SK-N-SH treated with all-trans-retinoic acid at 6 μM for 48 hours (cell line): ENCODE results near the gene MAEL.

Experiments
- ATAC-seq: fragments of 200-7000 bp; cut with Tn5 transposase; 3 replicates; pipeline ENCODE4 v1.9.1; 2020; ENCODE audit warnings: mild to moderate bottlenecking, moderate library complexity
- ARNTL ChIP-seq: fragments of 450-650 bp; formaldehyde crosslinking; IDR thresholded peaks from 2 replicates; pipeline ENCODE4 v1.5.0; 2020; ENCODE audit warnings: low read depth, mild to moderate bottlenecking, moderate library complexity, borderline replicate concordance
- BACH2 ChIP-seq: fragments of 250-450 bp; sonication (Bioruptor Pico); IDR thresholded peaks from 2 replicates; pipeline ENCODE4 v1.9.0; 2021; ENCODE audit warnings: mild to moderate bottlenecking, borderline replicate concordance
- CREB5 ChIP-seq: fragments of 250-450 bp; sonication (Bioruptor Pico); IDR thresholded peaks from 2 replicates; pipeline ENCODE4 v1.5.1; 2020; ENCODE audit warnings: low read depth, mild to moderate bottlenecking, moderate library complexity
- CSDC2 ChIP-seq: fragments of 250-450 bp; sonication (Bioruptor Pico); IDR thresholded peaks from 2 replicates; pipeline ENCODE4 v1.5.0; 2020; ENCODE audit warnings: mild to moderate bottlenecking, moderate library complexity
- CSRNP3 ChIP-seq: fragments of 250-450 bp; sonication (Bioruptor Pico); IDR thresholded peaks from 2 replicates; pipeline ENCODE4 v1.5.1; 2021; ENCODE audit warnings: mild to moderate bottlenecking, moderate library complexity
- ESRRG ChIP-seq: fragments of 250-450 bp; sonication (Bioruptor Pico); IDR thresholded peaks from 2 replicates; pipeline ENCODE4 v1.6.1; 2021; ENCODE audit warnings: mild to moderate bottlenecking
- GLIS3 ChIP-seq: fragments of 250-450 bp; sonication (Bioruptor Pico); IDR thresholded peaks from 2 replicates; pipeline ENCODE4 v1.5.0; 2020; ENCODE audit warnings: mild to moderate bottlenecking, moderate library complexity
- ISL1 ChIP-seq: fragments of 250-450 bp; sonication (Bioruptor Pico); IDR thresholded peaks from 2 replicates; pipeline ENCODE4 v2.1.2; 2022; ENCODE audit warnings: mild to moderate bottlenecking, moderate library complexity
- OSR1 ChIP-seq: fragments of 250-450 bp; sonication (Bioruptor Pico); IDR thresholded peaks from 2 replicates; pipeline ENCODE4 v1.8.0; 2022; ENCODE audit warnings: moderate library complexity, mild to moderate bottlenecking, inconsistent platforms
- PATZ1 ChIP-seq: fragments of 250-450 bp; sonication (Bioruptor Pico); IDR thresholded peaks from 2 replicates; pipeline ENCODE4 v1.8.0; 2020; ENCODE audit warnings: mild to moderate bottlenecking, moderate library complexity, borderline replicate concordance
- PPARA ChIP-seq: fragments of 250-450 bp; sonication (Bioruptor Pico); IDR thresholded peaks from 2 replicates; pipeline ENCODE4 v1.5.0; 2020; ENCODE audit warnings: mild to moderate bottlenecking, borderline replicate concordance
- RARB ChIP-seq: fragments of 250-450 bp; sonication (Bioruptor Pico); IDR thresholded peaks from 2 replicates; pipeline ENCODE4 v1.8.0; 2021; ENCODE audit warnings: mild to moderate bottlenecking, moderate library complexity
- SNAI2 ChIP-seq: fragments of 250-450 bp; sonication (Bioruptor Pico); IDR thresholded peaks from 2 replicates; pipeline ENCODE4 v1.5.0; 2020; ENCODE audit warnings: mild to moderate bottlenecking, moderate library complexity
- TCF4 ChIP-seq: fragments of 250-450 bp; sonication (Bioruptor Pico); IDR thresholded peaks from 2 replicates; pipeline ENCODE4 v1.8.0; 2021; ENCODE audit warnings: mild to moderate bottlenecking, moderate library complexity, borderline replicate concordance
- TOX ChIP-seq: fragments of 250-450 bp; sonication (Bioruptor Pico); IDR thresholded peaks from 2 replicates; pipeline ENCODE4 v1.8.0; 2021; ENCODE audit warnings: mild to moderate bottlenecking, moderate library complexity, borderline replicate concordance
- ZC3H10 ChIP-seq: fragments of 250-450 bp; sonication (Bioruptor Pico); IDR thresholded peaks from 2 replicates; pipeline ENCODE4 v1.5.1; 2021; ENCODE audit warnings: mild to moderate bottlenecking, moderate library complexity
- ZFP3 ChIP-seq: fragments of 250-450 bp; sonication (Bioruptor Pico); IDR thresholded peaks from 2 replicates; pipeline ENCODE4 v1.5.0; 2020; ENCODE audit warnings: mild to moderate bottlenecking, moderate library complexity
- ZFP30 ChIP-seq: fragments of 450-650 bp; formaldehyde crosslinking; IDR thresholded peaks from 2 replicates; pipeline ENCODE4 v1.5.0; 2022; ENCODE audit warnings: mild to moderate bottlenecking, moderate library complexity
- ZNF565 ChIP-seq: fragments of 450-650 bp; formaldehyde crosslinking; conservative IDR thresholded peaks from 2 replicates; pipeline ENCODE4 v1.5.0; 2020; ENCODE audit warnings: low read depth, mild to moderate bottlenecking, moderate library complexity
- ZNF70 ChIP-seq: fragments of 450-650 bp; formaldehyde crosslinking; IDR thresholded peaks from 2 replicates; pipeline ENCODE4 v1.5.0; 2020; ENCODE audit warnings: mild to moderate bottlenecking, moderate library complexity
- ZNF8 ChIP-seq: fragments of 450-650 bp; formaldehyde crosslinking; IDR thresholded peaks from 2 replicates; pipeline ENCODE4 v1.5.0; 2020; ENCODE audit warnings: mild to moderate bottlenecking, moderate library complexity
- TF ChIP-seq, protein P1 (sequence below): fragments of 250-450 bp; sonication (Bioruptor Pico); IDR thresholded peaks from 2 replicates; pipeline ENCODE4 v1.5.0; 2020; ENCODE audit warnings: mild to moderate bottlenecking, moderate library complexity

Gene MAEL

DNA sequence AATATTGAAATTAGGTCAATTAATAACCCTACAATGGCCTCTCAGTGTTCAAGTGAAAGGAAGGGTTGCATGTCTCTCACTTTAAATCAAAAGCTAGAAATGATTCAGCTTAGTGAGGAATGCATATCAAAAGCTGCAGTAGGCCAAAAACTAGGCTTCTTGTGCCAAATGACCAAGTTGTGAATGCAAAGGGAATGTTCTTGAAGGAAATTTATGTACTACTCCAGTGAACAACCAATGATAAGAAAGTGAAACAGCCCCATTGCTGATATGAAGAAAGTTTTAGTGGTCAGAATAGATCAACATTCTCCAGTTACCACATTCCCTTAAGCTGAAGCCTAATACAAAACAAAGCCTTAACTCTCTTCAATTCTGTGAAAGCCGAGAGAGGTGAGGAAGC lies 10.0 kb downstream of the MAEL start (continued):
- TF ChIP-seq, protein P1, sequence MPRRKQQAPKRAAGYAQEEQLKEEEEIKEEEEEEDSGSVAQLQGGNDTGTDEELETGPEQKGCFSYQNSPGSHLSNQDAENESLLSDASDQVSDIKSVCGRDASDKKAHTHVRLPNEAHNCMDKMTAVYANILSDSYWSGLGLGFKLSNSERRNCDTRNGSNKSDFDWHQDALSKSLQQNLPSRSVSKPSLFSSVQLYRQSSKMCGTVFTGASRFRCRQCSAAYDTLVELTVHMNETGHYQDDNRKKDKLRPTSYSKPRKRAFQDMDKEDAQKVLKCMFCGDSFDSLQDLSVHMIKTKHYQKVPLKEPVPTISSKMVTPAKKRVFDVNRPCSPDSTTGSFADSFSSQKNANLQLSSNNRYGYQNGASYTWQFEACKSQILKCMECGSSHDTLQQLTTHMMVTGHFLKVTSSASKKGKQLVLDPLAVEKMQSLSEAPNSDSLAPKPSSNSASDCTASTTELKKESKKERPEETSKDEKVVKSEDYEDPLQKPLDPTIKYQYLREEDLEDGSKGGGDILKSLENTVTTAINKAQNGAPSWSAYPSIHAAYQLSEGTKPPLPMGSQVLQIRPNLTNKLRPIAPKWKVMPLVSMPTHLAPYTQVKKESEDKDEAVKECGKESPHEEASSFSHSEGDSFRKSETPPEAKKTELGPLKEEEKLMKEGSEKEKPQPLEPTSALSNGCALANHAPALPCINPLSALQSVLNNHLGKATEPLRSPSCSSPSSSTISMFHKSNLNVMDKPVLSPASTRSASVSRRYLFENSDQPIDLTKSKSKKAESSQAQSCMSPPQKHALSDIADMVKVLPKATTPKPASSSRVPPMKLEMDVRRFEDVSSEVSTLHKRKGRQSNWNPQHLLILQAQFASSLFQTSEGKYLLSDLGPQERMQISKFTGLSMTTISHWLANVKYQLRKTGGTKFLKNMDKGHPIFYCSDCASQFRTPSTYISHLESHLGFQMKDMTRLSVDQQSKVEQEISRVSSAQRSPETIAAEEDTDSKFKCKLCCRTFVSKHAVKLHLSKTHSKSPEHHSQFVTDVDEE: no peak
- TF ChIP-seq ISL1: no peak
- TF ChIP-seq SNAI2 (CRISPR knock-in tag): no peak
- no peak for TF ChIP-seq ARNTL
- no peak for TF ChIP-seq PPARA (CRISPR knock-in tag)

DNA sequence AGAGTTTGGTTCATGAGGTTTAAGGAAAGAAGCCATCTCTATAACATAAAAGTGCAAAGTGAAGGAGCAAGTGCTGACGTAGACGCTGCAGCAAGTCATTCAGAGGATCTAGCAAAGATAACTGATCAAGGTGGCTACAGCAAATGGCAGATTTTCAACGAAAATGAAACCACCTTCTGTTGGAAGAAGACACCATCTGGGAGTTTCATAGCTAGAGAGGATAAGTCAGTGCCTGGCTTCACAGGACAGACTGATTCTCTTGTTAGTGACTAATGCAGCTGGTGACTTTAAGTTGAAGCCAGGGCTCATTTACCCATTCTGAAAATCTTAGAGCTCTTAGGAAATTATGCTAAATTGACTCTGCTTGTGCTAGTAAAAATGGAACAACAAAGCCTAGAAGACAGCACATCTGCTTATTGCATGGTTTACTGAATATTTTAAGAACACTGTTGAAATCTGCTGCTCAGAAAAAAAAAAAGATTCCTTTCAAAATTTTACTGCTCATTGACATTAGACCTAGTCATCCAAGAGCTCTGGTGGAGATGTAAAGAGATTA lies 10.5 kb downstream of the MAEL start:
- TF ChIP-seq, protein P1: no peak
- TF ChIP-seq PPARA (CRISPR knock-in tag): no peak
- no peak for TF ChIP-seq ZNF8 (CRISPR knock-in tag)
- TF ChIP-seq TOX (CRISPR knock-in tag): no peak
- no peak for TF ChIP-seq GLIS3 (CRISPR knock-in tag)
- TF ChIP-seq ESRRG (CRISPR knock-in tag): no peak
- TF ChIP-seq TCF4 (CRISPR knock-in tag): no peak
- no peak for TF ChIP-seq CSRNP3 (CRISPR knock-in tag)
- TF ChIP-seq ZFP3 (CRISPR knock-in tag): no peak
- TF ChIP-seq ISL1: no peak
- no peak for TF ChIP-seq ZC3H10 (CRISPR knock-in tag)
- TF ChIP-seq CREB5 (CRISPR knock-in tag): no peak
- TF ChIP-seq CSDC2 (CRISPR knock-in tag): no peak
- TF ChIP-seq ZNF565 (CRISPR knock-in tag): no peak
- TF ChIP-seq BACH2 (CRISPR knock-in tag): no peak
- no peak for TF ChIP-seq OSR1 (CRISPR knock-in tag)
- no peak for TF ChIP-seq ZNF70 (CRISPR knock-in tag)
- no peak for TF ChIP-seq RARB (CRISPR knock-in tag)
- TF ChIP-seq ZFP30 (CRISPR knock-in tag): no peak
- TF ChIP-seq PATZ1 (CRISPR knock-in tag): no peak
- no peak for ATAC-seq

GRCh38 chr1:167000546-167000945 lies 11.5 kb downstream of the MAEL start:
- no peak for ATAC-seq
- no peak for TF ChIP-seq BACH2 (CRISPR knock-in tag)
- TF ChIP-seq TOX (CRISPR knock-in tag): no peak
- no peak for TF ChIP-seq PATZ1 (CRISPR knock-in tag)
- no peak for TF ChIP-seq ZFP3 (CRISPR knock-in tag)
- TF ChIP-seq ZFP30 (CRISPR knock-in tag): no peak
- TF ChIP-seq CSDC2 (CRISPR knock-in tag): no peak
- no peak for TF ChIP-seq ZC3H10 (CRISPR knock-in tag)
- TF ChIP-seq CSRNP3 (CRISPR knock-in tag): no peak
- no peak for TF ChIP-seq PPARA (CRISPR knock-in tag)
- no peak for TF ChIP-seq SNAI2 (CRISPR knock-in tag)
- no peak for TF ChIP-seq ISL1
- no peak for TF ChIP-seq ZNF8 (CRISPR knock-in tag)
- no peak for TF ChIP-seq RARB (CRISPR knock-in tag)
- TF ChIP-seq ZNF565 (CRISPR knock-in tag): no peak
- no peak for TF ChIP-seq ZNF70 (CRISPR knock-in tag)
- no peak for TF ChIP-seq GLIS3 (CRISPR knock-in tag)
- no peak for TF ChIP-seq TCF4 (CRISPR knock-in tag)
